Activated CD4-positive, alpha-beta T cell treated with anti-CD3 and anti-CD28 coated beads, Interleukin-10, Interleukin-2, amounts not matched to agents 100 ng/mL and 50 ng/mL, durations not matched to agents 16 hours and 8 hours (primary cell): ENCODE measurements around the gene PLEKHH1.
"Not testable (repeated sequence)": the region's sequence is repeated elsewhere in the genome, so short reads cannot be mapped to it uniquely, and the experiment has no call there.

Experiments used
- DNase-seq: peaks from one replicate; pipeline ENCODE4 v3.0.0-alpha.2; 2020

PLEKHH1 gene

GRCh38 chr14:67589204-67589770 lies 56.2 kb downstream of the PLEKHH1 start:
- DNase-seq: no peak

DNA sequence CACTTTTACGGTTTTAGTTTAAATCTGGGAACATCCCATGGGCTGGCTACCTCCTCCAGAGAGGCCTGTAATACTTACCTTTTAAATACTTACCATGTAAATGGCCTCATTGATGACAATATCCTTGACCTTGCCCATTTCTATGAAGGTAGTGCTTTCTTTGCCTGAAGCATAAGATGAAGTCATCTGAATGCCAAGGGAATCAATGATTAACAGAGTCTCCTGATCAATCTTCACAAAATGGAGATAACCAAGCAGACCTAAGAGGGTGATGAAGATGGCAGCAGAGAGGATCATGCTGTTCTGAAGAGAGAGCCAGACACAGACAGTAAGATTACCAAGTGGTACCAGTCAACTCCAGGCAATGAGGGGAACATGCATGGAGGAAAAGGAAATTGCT lies 60.6 kb downstream of the PLEKHH1 start:
- DNase-seq: not testable (repeated sequence)

DNA sequence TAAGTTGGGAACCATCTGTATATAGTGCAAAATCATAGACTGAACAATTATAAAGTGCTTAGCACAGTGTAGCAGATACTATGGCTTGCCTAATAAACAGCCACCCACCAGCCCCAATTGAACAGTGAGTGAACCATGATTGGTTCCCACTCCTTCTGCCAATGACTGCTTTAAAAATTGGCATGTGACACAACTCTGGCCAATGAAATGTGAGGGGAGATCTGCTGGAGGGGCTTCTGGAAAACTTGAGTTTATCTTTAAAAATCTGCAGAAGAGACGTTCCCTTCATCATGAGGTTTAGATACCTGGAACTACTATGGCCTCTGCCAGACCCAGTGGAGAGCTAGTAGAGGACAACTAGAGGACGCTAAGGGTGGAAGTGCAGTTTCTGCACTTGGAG lies 62.3 kb downstream of the PLEKHH1 start:
- DNase-seq: no peak

DNA sequence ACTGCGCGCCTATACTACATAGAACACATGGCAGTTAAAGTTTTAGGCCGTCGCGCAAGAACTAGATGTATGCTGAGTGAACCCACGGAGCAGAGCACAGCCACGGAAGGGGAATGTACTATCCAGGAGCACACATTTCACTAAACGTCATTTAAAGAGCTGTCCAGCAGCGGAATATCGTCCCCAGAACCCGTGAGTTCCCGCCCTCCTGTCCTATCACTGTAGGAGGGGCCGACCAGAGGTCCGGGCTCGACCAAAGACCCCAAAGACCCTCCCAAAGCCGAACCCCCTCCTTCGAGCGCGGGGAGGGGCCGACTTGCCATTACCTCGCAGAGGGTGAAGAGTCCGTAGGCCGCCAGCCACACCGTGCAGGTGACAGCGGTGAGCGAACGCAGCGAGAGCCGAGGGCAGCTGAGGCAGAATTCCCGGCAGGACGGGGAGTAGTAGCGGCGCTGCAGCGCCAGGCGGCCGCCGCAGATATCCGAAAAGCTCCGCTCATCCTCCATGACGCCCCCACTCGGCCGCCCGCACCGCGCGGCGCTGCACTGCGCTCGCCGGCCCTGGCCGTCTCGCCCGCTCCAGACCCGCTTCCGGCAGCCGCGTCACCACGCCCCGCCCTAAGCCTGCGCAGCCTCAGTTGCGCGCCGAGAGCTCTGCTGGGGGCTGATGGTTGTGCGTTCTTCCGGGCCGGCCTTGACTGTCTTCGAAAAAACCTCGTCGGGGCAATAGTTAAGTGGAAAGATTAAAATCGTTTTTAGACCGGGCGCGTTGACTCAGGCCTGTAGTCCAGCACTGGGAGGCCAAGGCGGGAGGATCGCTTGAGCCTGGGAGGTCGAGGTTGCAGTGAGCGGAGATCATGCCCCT lies 66.8 kb downstream of the PLEKHH1 start, which contains the start of gene PIGH:
Gene PIGH (minus strand): TSS at position 571 of the 864 bp plus-strand sequence. CDS start 65 bp downstream, at position 506.
- DNase-seq: peak; percentile 95

DNA sequence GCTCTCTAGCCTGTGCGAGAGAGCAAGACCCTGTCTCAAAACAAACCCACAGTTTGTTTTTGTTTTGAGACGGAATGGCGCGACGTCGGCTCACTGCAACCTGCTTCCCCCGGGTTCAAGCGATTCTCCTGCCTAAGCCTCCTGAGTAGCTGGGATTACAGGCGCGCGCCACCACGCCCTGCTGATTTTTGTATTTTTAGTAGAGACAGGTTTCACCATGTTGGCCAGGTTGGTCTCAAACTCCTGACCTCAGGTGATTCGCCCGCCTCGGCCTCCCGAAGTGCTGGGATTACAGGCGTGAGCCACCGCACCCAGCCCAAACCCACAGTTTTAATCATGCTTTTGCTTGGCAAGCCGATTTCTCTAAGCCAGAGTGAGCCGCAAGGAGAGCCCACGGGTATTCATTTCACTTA lies 67.5 kb downstream of the PLEKHH1 start:
- DNase-seq: not testable (repeated sequence)

DNA sequence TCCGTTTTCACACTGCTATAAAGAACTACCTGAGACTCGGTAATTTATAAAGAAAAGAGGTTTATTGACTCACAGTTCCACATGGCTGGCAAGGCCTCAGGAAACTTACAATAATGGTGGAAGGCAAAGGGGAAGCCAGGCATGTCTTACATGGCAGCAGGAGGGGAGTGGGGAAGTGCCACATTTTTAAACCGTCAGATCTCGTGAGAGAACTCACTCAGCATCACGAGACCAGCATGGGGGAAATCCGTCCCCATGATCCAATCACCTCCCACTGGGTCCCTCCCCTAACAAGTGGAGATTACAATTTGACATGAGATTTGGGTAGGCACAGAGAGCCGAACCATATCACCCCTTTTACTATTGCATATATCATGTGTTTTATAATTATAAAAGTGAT lies 69.0 kb downstream of the PLEKHH1 start:
- DNase-seq: no peak

DNA sequence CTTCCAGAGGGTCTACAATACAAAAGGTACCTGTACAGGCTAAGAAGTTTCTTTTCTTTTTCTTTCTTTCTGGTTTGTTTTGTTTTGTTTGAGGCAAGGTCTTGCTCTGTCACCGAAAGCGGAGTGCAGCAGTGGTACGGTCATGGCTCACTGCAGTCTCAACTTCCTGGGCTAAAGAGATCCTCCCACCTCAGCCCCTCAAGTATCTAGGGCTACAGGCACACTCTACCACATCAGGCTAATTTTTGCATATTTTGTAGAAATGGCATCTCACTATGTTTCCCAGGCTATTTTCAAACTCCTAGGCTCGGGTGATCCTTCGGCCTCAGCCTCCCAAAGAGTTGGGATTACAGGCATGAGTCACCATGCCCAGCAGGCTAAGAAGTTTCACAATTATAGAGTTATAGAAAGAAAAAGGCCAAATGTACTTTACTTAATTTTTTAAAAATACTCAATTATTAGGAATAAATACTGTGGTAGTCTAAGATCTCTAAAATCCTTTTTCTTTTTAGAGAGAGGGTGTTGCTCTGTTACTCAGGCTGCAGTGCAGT lies 70.0 kb downstream of the PLEKHH1 start:
- no peak for DNase-seq

DNA sequence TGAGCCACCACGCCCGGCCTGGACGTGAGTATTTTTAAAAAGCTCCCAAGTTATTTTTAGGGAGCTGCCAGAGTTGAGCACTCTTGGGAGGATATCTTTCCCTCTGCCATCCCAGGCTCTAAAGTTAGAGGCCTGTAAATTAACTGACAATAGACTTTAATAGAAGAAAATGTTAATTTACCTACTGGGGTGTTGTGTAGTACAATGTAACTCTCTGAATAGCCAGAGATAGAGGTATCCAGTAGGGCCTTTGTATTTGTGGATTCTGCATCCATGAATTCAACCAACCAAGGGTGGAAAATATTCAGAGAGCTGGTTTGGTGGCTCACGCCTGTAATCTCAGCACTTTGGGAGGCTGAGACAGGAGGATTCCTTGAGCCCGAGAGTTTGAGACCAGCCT lies 74.6 kb downstream of the PLEKHH1 start:
- no peak for DNase-seq

DNA sequence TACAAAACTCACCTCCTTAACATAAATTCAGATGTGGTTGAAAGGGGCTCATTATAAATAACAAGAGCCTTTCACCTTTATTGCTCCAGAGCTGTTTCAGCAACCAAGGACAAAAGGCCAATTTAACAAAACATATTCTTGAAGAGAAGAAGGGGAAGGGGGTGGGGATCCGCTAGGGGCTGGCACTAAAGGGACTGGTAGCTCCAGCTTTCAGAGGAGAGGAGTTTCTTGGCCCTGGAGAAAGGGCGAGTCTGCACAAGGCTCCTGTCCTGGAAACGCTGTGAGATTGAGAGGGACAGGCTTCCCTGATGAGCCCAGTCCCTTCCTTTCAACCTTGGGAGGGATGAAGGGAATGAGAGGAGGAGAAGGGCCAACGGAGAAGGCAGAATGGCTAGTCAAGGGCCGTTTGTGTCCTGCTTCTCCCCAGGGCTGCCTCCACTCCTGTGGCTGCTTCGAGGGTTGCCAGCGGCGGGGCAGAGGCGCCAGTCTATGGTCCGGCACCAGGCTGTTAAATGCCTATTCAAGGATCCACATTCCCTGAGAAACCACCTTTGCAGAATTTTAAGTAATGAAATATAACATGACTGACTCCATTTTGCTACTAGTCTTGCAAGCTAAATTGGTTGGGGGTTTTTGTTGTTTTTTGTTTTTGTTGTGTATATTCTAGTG lies 76.7 kb downstream of the PLEKHH1 start:
- no peak for DNase-seq

DNA sequence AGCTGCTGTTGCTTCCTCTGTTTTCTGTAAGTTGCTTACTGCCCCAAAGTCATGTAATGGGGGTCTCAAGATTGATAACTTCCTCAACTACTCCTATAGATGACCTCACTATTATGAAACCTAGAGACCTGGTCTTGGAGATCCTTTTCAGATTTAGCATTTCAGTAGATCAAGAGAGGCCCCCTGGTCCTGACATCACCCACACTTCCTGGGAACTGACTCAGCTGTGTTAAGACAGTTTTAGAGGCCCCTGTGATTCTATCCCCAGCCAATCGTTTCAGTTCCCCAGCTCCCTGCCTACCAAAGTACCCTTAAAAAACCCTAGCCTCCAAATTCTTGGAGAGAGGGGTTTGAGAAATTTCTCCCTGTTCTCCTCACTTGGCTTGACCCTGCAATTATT lies 77.4 kb downstream of the PLEKHH1 start:
- DNase-seq: peak; percentile 10

GRCh38 chr14:67618617-67619063 lies 85.5 kb downstream of the PLEKHH1 start:
- DNase-seq: peak; percentile 74

GRCh38 chr14:67619446-67620216 lies 86.5 kb downstream of the PLEKHH1 start, which contains the start of gene ARG2:
Gene ARG2, plus strand, starts transcription at chr14:67619920. Its CDS starts 58 bp downstream, at chr14:67619978.
- DNase-seq: peak; percentile 97

- no peak for DNase-seq
Observed at GRCh38 chr14:67620217-67620785, 87.2 kb downstream of the PLEKHH1 start.

DNA sequence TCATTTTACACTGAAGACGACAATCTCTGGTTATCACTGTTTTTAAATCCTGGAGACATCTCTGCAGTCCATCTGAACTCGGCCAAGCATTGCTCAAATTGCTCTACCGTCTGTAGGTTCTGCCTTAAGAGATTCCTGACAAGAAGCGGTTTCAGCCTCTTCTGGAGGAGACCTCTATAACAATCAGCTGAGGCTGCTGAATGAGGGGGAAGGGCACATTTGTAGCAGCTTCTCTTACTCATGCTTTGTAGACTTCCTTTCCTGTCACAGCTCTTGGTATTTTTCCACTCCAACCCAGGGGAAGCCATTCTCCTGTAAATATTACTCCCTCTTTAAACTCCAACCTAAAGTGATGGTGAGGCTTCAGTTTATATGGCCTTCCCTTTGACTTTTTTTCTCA lies 89.6 kb downstream of the PLEKHH1 start:
- peak; percentile 23 for DNase-seq

- DNase-seq: no peak
Observed at GRCh38 chr14:67623114-67623513, 90.0 kb downstream of the PLEKHH1 start.

GRCh38 chr14:67626131-67626530 lies 93.0 kb downstream of the PLEKHH1 start:
- DNase-seq: not testable (repeated sequence)

DNA sequence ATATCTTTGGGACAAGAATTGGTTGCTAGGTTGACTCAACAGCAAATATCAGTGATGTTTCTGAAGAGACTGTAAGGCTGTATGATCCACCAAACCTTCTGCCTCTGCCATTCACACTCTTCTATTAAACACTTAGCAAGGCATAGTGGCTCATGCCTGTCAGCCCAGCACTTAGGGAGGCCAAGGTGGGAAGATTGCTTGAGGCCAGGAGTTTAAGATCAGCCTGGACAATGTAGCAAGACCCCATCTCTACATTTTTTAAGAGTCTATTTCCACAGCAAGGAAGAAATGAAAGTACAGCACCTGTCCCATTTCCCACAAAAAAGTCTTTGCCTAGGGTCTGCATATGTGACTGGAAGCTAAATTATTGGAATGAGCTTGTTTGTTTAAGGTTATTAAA lies 94.4 kb downstream of the PLEKHH1 start:
- no peak for DNase-seq

GRCh38 chr14:67630186-67630585 lies 97.1 kb downstream of the PLEKHH1 start:
- no peak for DNase-seq

DNA sequence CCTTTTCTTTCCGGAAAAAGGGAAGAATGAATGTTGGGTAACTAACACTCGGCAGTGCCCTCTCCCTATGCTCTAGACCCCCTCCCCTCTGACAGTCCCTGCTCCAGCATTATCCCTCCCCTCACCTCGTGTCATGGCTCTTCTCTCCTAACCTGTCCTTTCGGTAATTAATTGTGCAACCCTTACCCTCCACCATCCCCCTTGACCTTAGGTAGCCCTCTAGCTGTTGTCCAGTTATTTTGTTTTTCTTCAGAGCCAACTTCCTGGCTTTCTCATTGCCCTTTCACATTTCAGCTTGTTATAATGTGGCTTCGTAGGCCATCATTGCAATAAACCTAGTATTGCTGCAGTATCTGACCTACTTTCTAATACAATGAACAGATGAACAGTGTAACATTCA lies 97.8 kb downstream of the PLEKHH1 start:
- no peak for DNase-seq

DNA sequence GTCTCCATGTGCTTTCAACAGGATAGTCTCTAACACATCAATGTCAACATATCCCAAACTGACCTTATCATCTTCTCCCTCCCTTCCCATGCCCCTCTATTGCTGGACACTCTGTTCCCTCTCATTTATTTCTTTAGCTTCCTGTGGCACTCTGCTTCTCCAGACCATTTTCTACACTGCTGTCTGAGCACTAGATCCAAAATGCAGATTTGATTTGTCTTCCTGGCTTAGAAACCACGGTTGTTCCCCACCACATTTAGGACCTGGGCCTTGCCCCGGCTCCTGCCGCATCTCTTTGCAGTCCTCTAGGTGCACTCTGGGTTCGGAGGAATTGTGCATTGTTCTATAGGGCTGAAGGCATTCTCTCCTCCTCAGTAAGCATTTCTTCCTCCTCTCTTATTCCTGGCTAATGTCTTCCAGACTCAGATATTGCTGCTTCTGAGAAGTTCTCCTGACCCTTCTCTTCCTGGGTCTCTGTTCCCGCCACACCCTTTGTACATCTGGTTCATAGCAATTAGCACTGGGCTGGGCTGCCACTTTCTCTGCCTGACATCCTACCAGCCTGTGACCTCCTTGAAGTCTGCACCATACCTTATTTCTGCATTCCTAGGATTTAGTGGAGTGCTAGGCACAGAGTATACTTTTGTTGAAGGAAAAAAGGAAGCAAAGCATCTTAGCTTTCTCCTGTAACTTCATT lies 100.5 kb downstream of the PLEKHH1 start:
- no peak for DNase-seq

GRCh38 chr14:67636361-67636919 lies 103.3 kb downstream of the PLEKHH1 start:
- peak; percentile 30 for DNase-seq
